SK-N-MC (cell line): ENCODE results near the gene VPS52.
A peak's percentile ranks its signal among the peaks of the same experiment; 100 is the strongest.
"Not testable (repeated sequence)": the region's sequence is repeated elsewhere in the genome, so short reads cannot be mapped to it uniquely, and the experiment has no call there.

Source experiments
- DNase-seq: peaks from one replicate; pipeline ENCODE4 v3.0.0-alpha.2; 2011; ENCODE audit warnings: low read depth, low spot score
- H3K27ac ChIP-seq: fragments of 200-600 bp; sonication (generic); 2 replicates; pipeline ENCODE4 v1.5.1; 2016; ENCODE audit warnings: mixed run types
- H3K36me3 ChIP-seq: fragments of 200-600 bp; sonication (generic); 2 replicates; pipeline ENCODE4 v1.6.1; 2017; ENCODE audit warnings: antibody characterized with exemption, low read length, mixed read lengths; ENCODE audit not compliant: insufficient read depth
- H3K4me3 ChIP-seq: fragments of 200-600 bp; sonication (generic); 2 replicates; pipeline ENCODE4 v1.5.1; 2016
- H3K9ac ChIP-seq: fragments of 200-600 bp; sonication (generic); 2 replicates; pipeline ENCODE4 v1.8.0; 2017; ENCODE audit warnings: mixed run types, mixed read lengths; ENCODE audit not compliant: insufficient read length
- H3K9me3 ChIP-seq: fragments of 200-600 bp; sonication (generic); 2 replicates; pipeline ENCODE4 v1.6.1; 2017; ENCODE audit warnings: low read depth, mild to moderate bottlenecking, antibody characterized with exemption, low read length, moderate library complexity, mixed read lengths
- EZH2 ChIP-seq: fragments of 200-600 bp; sonication (generic); IDR thresholded peaks from one replicate; pipeline ENCODE4 v1.6.1; 2017; ENCODE audit warnings: antibody characterized with exemption
- FOXP2 ChIP-seq: optimal IDR thresholded peaks from 2 replicates; pipeline ENCODE3; 2011; ENCODE audit warnings: mild to moderate bottlenecking, moderate library complexity; ENCODE audit not compliant: insufficient read depth; ENCODE audit errors: extremely low read length, control extremely low read depth
- POLR2AphosphoS5 ChIP-seq: IDR thresholded peaks from 2 replicates; pipeline ENCODE4 v1.6.1; 2012; ENCODE audit warnings: mild to moderate bottlenecking, low read depth, low read length, borderline replicate concordance

VPS52 gene

DNA sequence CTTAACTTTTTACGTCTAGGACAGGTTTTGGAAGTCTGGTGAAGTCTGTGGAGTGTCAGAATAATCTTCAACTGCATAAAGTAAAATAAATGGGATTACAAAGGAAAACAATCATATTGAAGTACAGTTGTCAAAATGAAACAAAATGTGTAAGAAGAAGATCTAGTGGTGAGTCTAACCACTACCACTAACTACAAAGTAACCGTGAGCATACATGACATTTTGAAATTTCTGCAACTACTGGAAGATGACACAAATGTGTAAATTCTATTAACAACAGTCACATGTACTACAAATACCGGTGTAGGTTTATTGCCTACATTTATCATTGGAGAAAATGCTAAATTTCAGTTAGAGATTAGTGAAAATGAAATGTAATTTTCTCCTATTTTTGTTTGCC is 29.7 kb downstream of the VPS52 start:
- Histone ChIP-seq H3K36me3 (no peaks in the 10 kb centered on the region), H3K27ac (no peak overlapping the region), H3K9ac (no peak overlapping the region), H3K4me3 (no peak overlapping the region), H3K9me3 (no peaks in the 10 kb centered on the region)
- TF ChIP-seq FOXP2, result no peak
- no peak for TF ChIP-seq EZH2
- TF ChIP-seq POLR2AphosphoS5, result no peak
- DNase-seq, result no peak

GRCh38 chr6:33237741-33238140 is 33.9 kb downstream of the VPS52 start:
- Histone ChIP-seq H3K27ac (no peak overlapping the region), H3K9ac (no peak overlapping the region), H3K36me3 (no peaks in the 10 kb centered on the region), H3K4me3 (no peak overlapping the region), H3K9me3 (no peaks in the 10 kb centered on the region)
- TF ChIP-seq FOXP2 (no peak), POLR2AphosphoS5 (no peak), EZH2 (no peak)
- DNase-seq, result no peak

DNA sequence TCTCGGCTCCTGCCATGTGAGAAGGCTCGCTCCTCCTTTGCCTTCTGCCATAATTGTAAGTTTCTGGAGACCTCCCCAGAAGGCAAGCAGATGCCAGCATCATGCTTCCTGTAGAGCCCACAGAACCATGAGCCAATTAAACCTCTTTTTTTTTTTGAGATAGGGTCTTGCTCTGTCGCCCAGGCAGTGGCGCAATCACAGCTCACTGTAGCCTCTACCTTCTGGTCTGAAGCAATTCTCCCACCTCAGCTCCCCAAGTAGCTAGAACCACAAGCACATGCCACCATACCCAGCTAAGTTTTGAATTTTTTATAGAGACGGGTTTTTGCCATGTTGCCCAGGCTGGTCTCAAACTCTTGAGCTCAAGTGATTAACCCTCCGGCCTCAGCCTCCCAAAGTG is 34.8 kb downstream of the VPS52 start:
- Histone ChIP-seq H3K36me3 (no peaks in the 10 kb centered on the region), H3K9me3 (no peaks in the 10 kb centered on the region), H3K9ac (no peak overlapping the region), H3K4me3 (no peak overlapping the region), H3K27ac (no peak overlapping the region)
- DNase-seq, result no peak
- TF ChIP-seq EZH2 (no peak), FOXP2 (no peak), POLR2AphosphoS5 (no peak)

DNA sequence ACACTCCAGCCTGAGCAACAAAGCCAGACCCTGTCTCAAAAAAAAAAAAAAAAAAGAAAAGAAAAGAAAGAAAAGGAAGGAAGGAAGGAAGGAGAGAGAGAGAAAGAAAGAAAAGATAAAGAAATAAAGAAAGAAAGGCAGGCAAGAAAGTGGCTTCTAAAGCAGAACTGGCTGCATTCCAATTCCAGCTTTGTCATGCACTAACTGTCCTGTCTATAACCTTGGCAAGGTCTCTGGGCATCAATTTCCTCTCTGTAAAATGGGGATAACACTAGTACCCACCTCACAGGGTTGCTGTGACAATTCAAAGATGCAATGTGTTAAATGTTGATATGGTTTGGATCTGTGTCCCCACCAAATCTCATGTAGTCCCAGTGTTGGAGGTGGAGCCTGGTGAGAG is 35.3 kb downstream of the VPS52 start:
- Histone ChIP-seq H3K27ac (no peak overlapping the region), H3K9me3 (no peaks in the 10 kb centered on the region), H3K36me3 (no peaks in the 10 kb centered on the region), H3K4me3 (no peak overlapping the region), H3K9ac (no peak overlapping the region)
- no peak for DNase-seq
- TF ChIP-seq EZH2 (no peak), FOXP2 (no peak), POLR2AphosphoS5 (no peak)

DNA sequence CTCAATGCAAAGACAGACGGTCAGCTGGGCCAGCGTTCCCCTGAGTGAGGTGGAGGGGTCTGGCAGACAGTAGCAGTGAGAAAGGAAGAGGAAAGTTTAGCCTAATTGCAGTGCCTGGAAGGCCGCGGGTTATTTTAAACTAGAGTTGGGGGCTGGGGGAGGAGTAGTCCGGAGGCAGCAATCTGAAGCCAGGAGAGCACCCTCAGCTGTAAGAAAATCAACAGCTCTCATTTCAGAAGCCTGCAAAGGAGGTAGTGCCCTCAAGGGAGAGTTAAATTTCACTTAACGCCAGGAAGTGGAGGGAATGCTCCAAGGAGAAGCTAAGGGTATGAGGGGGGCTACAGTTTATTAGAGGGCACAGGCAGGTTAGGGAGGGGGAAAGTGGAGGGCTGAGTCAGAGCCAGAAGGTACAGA is 36.4 kb downstream of the VPS52 start:
- peak overlapping the region; percentile 24 for H3K9ac ChIP-seq
- peak overlapping the region; percentile 31 for H3K4me3 ChIP-seq
- no peaks in the 10 kb centered on the region for H3K36me3 ChIP-seq
- DNase-seq, result peak; percentile 12
- H3K27ac ChIP-seq, result peak overlapping the region; percentile 69
- TF ChIP-seq POLR2AphosphoS5, result no peak
- no peak for TF ChIP-seq FOXP2
- TF ChIP-seq EZH2, result no peak
- H3K9me3 ChIP-seq, result no peaks in the 10 kb centered on the region

DNA sequence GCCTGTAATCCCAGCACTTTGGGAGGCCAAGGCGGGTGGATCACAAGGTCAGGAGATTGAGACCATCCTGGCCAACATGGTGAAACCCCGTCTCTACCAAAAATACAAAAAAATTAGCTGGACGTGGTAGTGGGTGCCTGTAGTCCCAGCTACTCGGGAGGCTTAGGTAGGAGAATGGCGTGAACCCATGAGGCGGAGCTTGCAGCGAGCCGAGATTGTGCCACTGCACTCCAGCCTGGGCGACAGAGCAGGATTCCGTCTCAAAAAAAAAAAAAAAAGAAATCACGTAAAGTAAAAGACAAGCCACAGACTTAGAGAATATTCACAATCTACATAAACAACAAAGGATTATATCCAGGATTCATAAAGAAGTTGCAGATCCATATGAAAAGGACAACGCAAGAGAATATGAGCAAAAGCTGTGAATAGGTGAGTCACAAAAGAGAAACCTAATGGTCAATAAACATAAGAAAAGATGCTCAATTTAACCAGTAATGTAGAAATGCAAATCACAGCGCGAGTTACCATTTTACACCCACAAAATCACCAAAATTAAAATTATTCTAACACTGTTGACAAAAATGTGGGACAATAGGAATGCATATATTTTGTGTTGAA is 45.1 kb downstream of the VPS52 start:
- DNase-seq, H3K27ac ChIP-seq, H3K4me3 ChIP-seq, H3K9me3 ChIP-seq, H3K9ac ChIP-seq, H3K36me3 ChIP-seq: not testable (repeated sequence)

GRCh38 chr6:33217681-33218080 is 54.0 kb downstream of the VPS52 start:
- TF ChIP-seq EZH2 (no peak), POLR2AphosphoS5 (no peak), FOXP2 (no peak)
- H3K9ac ChIP-seq, result no peak overlapping the region
- no peak overlapping the region for H3K4me3 ChIP-seq
- no peak overlapping the region for H3K27ac ChIP-seq
- H3K9me3 ChIP-seq, result no peaks in the 10 kb centered on the region
- H3K36me3 ChIP-seq, result no peaks in the 10 kb centered on the region
- no peak for DNase-seq

DNA sequence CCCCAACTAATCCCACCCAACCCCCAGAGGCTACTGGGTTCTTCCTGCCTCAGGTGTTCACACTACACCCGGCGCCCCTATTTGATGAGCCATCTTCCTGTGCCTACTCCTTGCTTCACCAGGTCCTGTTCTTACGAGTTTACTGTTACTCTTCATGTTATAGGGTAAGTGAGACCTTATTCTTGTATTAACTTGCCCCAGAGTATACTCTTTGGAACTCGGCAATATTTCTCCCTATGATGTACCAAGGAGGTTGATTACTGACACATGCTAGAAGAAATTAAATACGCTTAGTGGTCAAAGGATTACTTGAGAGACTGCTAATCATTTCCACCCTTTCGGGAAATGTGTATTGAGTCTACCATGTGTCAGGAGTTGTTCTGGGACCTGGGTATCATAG is 54.4 kb downstream of the VPS52 start:
- H3K27ac ChIP-seq, result no peak overlapping the region
- no peak for DNase-seq
- H3K9ac ChIP-seq, result no peak overlapping the region
- no peaks in the 10 kb centered on the region for H3K36me3 ChIP-seq
- no peak overlapping the region for H3K4me3 ChIP-seq
- no peak for TF ChIP-seq POLR2AphosphoS5
- TF ChIP-seq FOXP2, result no peak
- no peak for TF ChIP-seq EZH2
- no peaks in the 10 kb centered on the region for H3K9me3 ChIP-seq

DNA sequence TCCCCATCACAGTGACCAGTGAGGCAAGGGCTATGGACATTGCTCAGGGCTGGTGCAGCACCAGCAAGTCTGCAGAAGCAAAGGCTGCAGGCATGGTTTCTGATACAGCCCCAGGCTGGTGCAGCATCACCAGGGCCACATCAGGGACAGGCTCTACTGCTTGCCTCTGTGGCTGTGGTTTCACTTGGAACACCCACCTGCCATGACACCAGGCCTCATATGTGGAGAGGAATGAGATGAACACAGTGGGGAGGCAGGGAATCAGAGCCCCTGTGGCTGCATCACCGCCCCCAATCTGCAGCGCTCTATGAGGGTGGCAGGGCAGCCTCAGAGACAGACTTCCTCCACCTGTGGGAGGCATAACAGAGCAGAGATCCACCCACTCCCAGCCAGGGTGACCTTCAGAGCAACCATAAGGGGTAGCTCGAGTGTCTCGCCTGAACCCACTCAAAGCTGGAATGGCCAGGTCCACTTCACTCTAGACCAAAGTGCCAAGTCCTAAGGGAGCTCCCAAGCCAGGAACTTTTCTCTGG is 55.5 kb downstream of the VPS52 start:
- H3K36me3 ChIP-seq, result peaks cover 3% of the 10 kb centered on the region; the same call in 1 of the 2 replicates
- TF ChIP-seq EZH2, result no peak
- no peak for TF ChIP-seq FOXP2
- TF ChIP-seq POLR2AphosphoS5, result no peak
- H3K9ac ChIP-seq, result no peak overlapping the region
- no peak for DNase-seq
- H3K4me3 ChIP-seq, result no peak overlapping the region
- H3K9me3 ChIP-seq, result no peaks in the 10 kb centered on the region
- no peak overlapping the region for H3K27ac ChIP-seq
